22Rv1 (cell line): ENCODE data around the gene OSTM1.
"Not testable (repeated sequence)": the region's sequence is repeated elsewhere in the genome, so short reads cannot be mapped to it uniquely, and the experiment has no call there.

Source experiments
- H3K27ac ChIP-seq: fragments of 450-650 bp; 2 replicates; pipeline ENCODE4 v1.5.1; 2017
- ZFX ChIP-seq: fragments of 450-650 bp; IDR thresholded peaks from 2 replicates; pipeline ENCODE4 v1.6.1; 2017; ENCODE audit warnings: antibody characterized with exemption, borderline replicate concordance
- TF ChIP-seq, protein P1 (sequence below): fragments of 450-650 bp; IDR thresholded peaks from 2 replicates; pipeline ENCODE4 v1.5.1; 2017; ENCODE audit warnings: mild to moderate bottlenecking

The OSTM1 gene

GRCh38 chr6:108031968-108032367 is 42.6 kb downstream of the OSTM1 start:
- no peak for TF ChIP-seq ZFX
- TF ChIP-seq, protein P1, sequence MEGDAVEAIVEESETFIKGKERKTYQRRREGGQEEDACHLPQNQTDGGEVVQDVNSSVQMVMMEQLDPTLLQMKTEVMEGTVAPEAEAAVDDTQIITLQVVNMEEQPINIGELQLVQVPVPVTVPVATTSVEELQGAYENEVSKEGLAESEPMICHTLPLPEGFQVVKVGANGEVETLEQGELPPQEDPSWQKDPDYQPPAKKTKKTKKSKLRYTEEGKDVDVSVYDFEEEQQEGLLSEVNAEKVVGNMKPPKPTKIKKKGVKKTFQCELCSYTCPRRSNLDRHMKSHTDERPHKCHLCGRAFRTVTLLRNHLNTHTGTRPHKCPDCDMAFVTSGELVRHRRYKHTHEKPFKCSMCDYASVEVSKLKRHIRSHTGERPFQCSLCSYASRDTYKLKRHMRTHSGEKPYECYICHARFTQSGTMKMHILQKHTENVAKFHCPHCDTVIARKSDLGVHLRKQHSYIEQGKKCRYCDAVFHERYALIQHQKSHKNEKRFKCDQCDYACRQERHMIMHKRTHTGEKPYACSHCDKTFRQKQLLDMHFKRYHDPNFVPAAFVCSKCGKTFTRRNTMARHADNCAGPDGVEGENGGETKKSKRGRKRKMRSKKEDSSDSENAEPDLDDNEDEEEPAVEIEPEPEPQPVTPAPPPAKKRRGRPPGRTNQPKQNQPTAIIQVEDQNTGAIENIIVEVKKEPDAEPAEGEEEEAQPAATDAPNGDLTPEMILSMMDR, result no peak
- H3K27ac ChIP-seq, result no peak overlapping the region

GRCh38 chr6:108030211-108030610 is 44.3 kb downstream of the OSTM1 start:
- TF ChIP-seq, protein P1, result no peak
- no peak for TF ChIP-seq ZFX
- H3K27ac ChIP-seq, result no peak overlapping the region

- TF ChIP-seq, protein P1, result no peak
- TF ChIP-seq ZFX, result no peak
- no peak overlapping the region for H3K27ac ChIP-seq
Observed at GRCh38 chr6:108029226-108029921, 45.2 kb downstream of the OSTM1 start.

- no peak overlapping the region for H3K27ac ChIP-seq
- no peak for TF ChIP-seq ZFX
- TF ChIP-seq, protein P1, result no peak
Observed at GRCh38 chr6:108027594-108027993, 46.9 kb downstream of the OSTM1 start.

GRCh38 chr6:108027056-108027455 is 47.5 kb downstream of the OSTM1 start:
- no peak for TF ChIP-seq ZFX
- TF ChIP-seq, protein P1, result no peak
- H3K27ac ChIP-seq, result no peak overlapping the region

- TF ChIP-seq ZFX, result no peak
- TF ChIP-seq, protein P1, result no peak
- H3K27ac ChIP-seq, result no peak overlapping the region
Observed at GRCh38 chr6:108024427-108025073, 50.0 kb downstream of the OSTM1 start.

GRCh38 chr6:108020472-108021116 is 53.9 kb downstream of the OSTM1 start:
- TF ChIP-seq ZFX, result no peak
- TF ChIP-seq, protein P1, result no peak
- H3K27ac ChIP-seq, result no peak overlapping the region

DNA sequence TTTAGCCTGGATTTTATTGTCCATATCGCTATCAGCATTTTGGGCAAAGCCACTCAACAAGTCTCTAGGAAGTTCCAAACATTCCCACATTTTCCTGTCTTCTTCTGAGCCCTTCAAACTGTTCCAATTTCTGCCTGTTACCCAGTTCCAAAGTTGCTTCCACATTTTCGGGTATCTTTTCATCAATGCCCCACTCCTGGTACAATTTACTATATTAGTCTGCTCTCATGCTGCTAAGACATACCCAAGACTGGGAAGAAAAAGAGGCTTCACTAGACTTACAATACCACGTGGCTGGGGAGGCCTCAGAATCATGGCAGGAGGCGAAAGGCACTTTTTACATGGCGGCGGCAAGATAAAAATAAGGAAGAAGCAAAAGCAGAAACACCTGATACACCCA is 58.3 kb downstream of the OSTM1 start:
- not testable (repeated sequence) for H3K27ac ChIP-seq
